Activated CD8-positive, alpha-beta memory T cell treated with anti-CD3 and anti-CD28 coated beads for 4 hours (primary cell): ENCODE results near the gene TOR1B.
"Not testable (repeated sequence)": the region's sequence is repeated elsewhere in the genome, so short reads cannot be mapped to it uniquely, and the experiment has no call there.

Experiments used
- DNase-seq, 2 donors: peaks; one replicate each; pipeline ENCODE4 v3.0.0-alpha.2; 2020; ENCODE audit warnings: low read depth in 2 of 2

The TOR1B gene, protein sequence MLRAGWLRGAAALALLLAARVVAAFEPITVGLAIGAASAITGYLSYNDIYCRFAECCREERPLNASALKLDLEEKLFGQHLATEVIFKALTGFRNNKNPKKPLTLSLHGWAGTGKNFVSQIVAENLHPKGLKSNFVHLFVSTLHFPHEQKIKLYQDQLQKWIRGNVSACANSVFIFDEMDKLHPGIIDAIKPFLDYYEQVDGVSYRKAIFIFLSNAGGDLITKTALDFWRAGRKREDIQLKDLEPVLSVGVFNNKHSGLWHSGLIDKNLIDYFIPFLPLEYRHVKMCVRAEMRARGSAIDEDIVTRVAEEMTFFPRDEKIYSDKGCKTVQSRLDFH

DNA sequence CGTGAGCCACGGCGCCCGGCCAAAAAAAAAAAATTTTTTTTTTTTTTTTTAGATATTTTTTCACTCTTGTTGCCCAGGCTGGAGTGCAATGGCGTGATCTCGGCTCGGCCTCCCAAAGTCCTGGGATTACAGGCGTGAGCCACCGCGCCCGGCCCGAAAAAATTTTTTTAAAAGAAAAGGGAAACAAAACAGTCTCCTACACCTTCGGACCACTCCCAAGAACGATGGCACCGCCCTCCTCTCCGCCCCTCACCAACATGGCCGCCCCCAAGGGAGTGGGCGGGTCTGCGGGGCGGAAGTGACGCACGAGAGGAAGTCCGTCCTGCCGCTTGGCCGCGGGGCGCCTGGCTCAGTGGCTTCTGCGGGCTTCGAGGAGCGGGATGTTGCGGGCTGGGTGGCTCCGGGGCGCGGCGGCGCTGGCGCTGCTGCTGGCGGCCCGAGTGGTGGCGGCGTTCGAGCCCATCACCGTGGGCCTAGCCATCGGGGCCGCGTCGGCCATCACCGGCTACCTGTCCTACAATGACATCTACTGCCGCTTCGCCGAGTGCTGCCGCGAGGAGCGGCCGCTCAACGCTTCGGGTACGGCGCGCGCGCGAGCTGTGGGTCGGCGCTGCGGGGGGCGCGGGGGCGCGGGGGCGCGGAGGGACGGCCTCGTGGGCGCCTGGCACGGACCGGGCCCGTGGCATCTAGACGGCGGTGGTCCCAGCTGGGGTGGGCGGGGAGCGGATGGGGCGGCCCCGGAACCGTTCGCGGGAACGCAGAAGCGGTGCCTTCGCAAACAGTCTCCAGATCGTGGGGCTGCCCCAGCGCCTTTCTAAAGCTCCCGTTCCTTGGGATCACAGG is at the start of gene TOR1B:
TSS of gene TOR1B (plus strand) at position 352 of the 843 bp plus-strand sequence. CDS start at position 381, 29 bp downstream.
- DNase-seq: peak; percentile 89 to 92

DNA sequence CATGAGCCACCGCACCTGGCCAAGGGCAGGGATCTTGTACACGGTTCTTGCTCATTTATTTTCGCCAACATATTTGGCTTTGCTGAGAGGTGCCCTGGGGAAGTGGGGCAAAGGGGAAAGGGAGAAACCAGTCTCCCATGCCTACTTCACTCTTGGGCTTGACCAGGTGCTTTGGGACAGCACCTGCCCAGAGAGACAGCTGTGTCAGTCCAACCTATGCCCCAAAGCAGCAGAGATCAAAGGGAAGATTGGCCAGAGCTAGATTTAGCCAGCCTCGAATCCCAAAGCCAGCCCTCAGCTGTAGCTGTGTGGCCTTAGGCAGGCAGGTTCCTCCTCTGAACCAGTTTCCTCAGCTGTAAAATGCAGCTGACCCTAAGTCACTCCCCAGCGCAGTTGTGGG is 47.8 kb upstream of the TOR1B start:
- no peak for DNase-seq

DNA sequence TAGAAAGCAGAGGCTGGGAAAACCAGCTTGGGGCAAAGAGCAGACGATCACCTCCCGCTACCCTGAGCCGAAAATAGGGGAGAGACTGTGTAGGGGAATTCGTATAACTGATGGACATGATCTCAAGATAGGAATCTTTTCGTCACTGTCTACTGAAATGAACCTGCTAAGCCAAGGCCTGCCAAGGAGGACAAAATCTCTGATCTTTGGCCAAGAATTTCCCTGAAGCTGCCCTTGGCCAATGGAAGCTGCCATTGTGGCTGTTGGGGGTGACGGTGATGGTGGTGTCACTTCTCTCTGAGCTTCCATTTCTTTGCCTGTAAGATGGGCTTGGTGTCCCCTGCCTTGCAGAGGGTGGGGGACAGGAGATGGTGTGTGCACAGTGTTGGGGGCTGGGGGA is 46.8 kb upstream of the TOR1B start:
- DNase-seq: no peak

GRCh38 chr9:129757045-129757444 is 45.9 kb upstream of the TOR1B start:
- DNase-seq: no peak

DNA sequence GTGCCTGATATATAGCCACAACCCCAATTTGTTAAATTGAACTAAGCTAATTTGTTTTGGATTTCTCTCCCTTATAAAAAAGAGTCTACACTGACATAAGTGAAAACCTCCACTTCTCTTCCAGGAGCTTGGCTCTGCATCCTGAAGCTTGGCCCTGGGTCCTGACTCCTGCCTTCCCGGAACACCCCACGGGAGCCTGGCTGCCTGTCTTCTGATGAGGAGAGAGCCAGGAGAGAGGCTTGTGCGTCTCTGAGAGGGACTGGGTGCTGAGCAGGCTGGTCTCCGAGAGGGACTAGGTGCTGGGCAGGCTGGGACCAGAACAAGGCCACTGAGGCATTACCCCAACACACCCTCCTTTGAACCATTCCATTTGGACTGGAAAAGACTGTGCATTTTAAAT is 43.7 kb upstream of the TOR1B start:
- DNase-seq: no peak

DNA sequence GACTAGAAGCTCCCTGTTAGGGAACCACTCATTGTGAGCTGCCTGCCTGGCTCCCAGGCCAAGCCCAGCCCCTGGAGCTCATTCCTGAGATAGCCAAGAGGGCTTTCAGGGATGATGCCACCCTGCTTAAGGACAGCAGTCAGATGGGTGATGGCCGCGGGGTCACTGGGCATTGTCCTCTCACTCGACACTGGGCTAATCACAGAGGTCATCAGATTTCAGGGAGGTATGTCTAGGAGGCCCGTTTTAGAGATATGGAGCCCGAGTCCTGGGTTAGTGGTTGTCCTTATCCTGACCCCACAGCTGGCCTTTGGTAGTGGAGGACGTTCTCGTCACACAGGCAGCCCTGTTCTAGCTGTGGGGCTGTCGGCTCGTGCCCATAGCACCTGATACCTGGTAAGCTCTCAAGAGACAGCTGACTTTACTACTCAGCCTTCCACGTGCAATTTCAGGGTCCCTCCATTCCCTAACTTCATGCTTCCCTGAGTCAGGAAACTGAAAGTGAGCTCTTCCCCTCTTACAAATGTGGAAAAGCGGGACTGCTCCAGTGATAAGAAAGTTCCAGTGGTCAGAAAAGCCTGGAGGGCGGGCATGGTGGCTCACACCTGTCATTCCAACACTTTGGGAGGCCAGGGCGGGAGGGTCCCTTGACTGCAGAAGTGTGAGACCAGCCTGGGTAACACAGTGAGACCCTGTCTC is 43.0 kb upstream of the TOR1B start:
- no peak for DNase-seq

DNA sequence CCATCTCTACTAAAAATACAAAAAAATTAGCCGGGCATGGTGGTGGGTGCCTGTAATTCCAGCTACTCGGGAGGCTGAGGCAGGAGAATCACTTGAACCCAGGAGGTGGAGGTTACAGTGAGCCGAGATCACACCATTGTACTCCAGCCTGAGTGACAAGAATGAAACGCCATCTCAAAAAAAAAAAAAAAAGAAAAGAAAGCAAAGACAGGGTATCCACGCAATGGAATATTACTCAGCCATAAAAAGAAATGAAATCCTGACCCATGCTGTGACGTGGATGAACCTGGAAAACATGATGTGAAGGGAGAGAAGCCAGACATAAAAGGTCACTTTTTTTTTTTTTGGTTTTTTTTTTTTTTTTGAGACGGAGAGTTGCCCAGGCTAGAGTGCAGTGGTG is 42.2 kb upstream of the TOR1B start:
- not testable (repeated sequence) for DNase-seq

- no peak for DNase-seq
These were observed 41.6 kb upstream of the TOR1B start for GRCh38 chr9:129761293-129761900.

DNA sequence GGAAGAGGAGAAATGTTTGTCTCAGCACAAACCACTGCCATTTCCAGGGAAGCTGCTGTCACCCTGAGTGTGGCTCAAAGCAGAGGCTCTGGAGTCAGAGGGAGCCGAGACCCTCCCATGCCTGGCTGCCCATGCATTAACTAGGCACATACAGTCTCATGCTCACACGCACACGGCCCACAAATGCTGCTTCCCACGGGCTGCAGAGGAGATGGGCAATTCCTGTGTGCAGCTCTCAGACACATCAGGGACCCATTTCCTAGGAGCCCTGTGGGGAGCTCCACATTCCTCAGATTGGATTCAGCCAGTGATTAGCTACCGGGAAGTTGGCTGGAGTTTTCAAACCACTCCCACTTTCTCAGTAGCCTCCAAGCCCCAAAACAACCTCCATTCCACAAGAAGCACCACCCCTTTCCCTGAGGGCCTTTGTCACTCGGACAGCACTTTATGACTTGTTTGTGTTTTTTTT is 41.0 kb upstream of the TOR1B start:
- no peak for DNase-seq

DNA sequence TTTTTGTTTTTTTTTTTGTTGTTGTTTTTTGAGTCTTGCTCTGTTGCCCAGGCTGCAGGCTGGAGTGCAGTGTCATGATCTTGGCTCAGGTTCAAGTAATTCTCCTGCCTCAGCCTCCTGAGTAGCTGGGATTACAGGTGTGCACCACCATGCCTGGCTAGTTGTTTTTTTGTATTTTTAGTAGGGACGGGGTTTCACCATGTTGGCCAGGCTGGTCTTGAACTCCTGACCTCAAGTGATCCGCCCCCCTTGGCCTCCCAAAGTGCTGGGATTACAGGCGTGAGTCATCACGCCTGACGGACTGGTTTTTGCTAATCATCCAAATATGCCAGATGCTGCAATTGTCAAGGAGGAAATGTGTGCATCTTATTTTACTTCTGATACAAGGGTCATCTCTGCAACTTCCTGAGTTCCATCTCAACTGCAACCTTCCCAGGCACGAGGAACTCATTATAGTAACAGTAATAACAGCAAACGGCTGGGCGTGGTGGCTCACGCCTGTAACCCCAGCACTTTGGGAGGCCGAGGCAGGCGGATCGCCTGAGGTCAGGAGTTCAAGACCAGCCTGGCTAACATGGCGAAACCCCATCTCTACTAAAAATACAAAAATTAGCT is 40.5 kb upstream of the TOR1B start:
- DNase-seq: not testable (repeated sequence)

DNA sequence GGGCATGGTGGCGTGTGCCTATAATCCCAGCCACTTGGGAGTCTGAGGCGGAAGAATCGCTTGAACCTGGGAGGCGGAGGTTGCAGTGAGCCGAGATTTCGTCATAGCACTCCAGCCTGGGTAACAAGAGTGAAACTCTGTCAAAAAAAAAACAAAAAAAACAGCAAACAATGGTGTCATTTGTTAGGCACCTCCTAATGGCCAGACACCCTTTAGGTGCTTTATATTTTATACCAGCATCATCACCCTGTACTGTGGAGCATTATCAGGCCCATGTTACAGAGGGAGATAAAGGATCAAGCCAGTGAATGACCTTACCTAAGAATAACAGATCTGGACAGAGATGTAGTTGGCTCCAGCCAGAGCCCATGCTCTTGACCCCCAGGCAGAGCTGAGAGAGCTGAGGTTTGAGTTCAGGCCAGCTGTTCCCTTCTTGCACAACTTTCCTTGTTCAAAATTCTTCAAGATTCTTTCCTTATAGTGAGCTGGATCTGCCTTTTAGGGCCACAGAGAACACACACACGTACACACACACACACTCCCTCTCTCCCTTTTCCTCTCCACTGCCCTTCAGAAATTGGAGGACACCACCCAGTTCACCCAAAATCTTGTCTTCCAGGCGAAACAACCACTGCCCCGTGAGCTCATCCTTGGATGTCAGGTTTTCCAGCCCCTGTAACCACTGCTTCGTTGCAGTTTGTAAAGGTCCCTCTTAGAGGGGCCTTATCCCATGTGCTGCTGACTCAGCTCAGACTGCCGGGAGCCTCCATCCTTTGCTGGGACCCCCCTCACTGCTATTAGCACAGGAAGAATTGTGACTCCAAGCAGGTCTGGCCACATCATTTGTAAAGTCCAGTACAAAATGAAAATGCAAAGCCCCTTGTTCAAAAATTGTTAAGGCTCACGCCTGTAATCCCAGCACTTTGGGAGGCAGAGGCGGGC is 39.7 kb upstream of the TOR1B start:
- DNase-seq: no peak

- DNase-seq: no peak
These were observed 37.1 kb upstream of the TOR1B start for GRCh38 chr9:129765764-129766317.

GRCh38 chr9:129768486-129768885 is 34.5 kb upstream of the TOR1B start:
- no peak for DNase-seq

DNA sequence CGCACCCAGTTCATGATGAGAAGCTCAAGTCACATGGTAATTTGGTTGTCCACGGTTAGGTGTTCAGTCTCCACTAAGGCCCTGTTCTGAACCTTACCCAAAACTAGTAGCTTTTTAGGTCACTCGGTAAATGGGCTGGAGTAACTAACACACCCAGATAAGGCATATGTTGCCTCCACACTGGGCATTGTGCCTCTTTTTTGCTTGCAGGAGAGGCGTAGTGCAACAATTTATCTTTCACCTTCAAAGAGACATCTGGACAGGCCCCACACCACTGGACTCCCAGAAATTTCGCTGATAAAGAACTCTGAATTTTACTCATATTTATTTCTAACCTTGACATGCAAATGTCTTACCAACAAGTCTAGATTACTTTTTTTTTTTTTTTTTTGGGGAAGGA is 33.3 kb upstream of the TOR1B start:
- no peak for DNase-seq

- no peak for DNase-seq
These were observed 32.2 kb upstream of the TOR1B start for GRCh38 chr9:129770741-129771140.

- no peak for DNase-seq
These were observed 29.5 kb upstream of the TOR1B start for GRCh38 chr9:129773262-129774048.

DNA sequence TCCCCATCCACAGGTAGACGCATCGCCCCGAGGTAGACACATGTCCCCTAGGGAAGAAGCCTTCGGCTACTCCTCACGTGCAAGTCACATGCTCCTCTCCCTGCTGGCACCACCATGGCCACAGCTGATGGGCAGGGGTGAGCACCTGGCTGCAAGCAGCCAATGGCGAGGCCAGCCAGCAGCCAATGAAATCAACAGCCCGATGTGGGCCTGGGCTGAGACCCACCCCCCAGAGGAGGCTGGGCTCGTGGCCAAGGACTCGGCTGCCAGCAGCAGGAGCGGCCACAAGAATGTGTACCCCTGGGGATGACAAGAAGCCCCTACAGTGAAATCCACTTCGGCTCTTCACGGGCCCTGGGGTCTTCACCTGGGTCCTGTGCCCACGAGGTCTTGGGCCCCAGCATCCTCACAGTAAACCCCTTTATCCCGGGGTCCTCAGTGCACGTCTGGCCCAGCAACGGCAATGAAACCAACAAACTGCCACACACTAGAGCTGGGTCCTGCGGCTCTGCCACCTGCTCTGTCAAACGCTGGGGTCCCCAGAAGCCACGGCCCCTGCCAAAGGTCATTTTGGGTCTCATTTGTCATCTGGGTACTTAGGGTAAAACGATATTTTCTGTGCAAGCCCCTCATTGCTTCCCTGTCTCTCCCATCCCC is 28.1 kb upstream of the TOR1B start:
- DNase-seq: no peak

- no peak for DNase-seq
These were observed 27.6 kb upstream of the TOR1B start for GRCh38 chr9:129775448-129775798.

DNA sequence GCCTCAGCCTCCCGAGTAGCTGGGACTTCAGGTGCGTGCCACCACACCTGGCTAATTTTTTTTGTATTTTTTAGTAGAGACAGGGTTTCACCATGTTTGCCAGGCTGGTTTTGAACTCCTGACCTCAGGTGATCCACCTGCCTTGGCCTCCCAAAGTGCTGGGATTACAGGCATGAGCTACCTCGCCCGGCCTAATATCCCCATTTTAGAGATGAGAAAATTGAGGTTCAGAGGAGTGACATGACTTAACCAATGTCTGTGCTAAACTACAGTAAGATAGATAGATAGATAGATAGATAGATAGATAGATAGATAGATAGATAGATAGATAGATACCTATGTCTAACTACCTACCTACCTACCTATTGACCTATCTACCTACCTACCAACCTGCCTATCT is 26.9 kb upstream of the TOR1B start:
- DNase-seq: not testable (repeated sequence)
